K562 (cell line): ENCODE measurements around the gene RAE1. TPM values are rescaled to one million over a fixed set of nuclear protein-coding genes. Genes with fewer than 3 reads are reported as not detected.
A peak's percentile ranks its signal among the peaks of the same experiment; 100 is the strongest.

Source experiments
- KDM1A ChIP-seq, 2 experiments: fragments of 450-650 bp; IDR thresholded peaks; 2 replicates each; pipeline ENCODE4 v1.6.1; 2016; ENCODE audit warnings: mild to moderate bottlenecking in 2 of 2
- MYC ChIP-seq, 2 experiments: fragments of 250-450 bp in 1 of 2; sonication (Bioruptor Pico) in 1 of 2; IDR thresholded peaks; 2 replicates each; pipeline versions ENCODE4 v1.5.1 to v1.6.1; 2012 to 2021; ENCODE audit warnings: low read depth in 2 of 2, borderline replicate concordance in 1 of 2, improper control_type of control experiment in 1 of 2, low read length in 1 of 2, mild to moderate bottlenecking in 1 of 2, moderate library complexity in 1 of 2
- RB1 ChIP-seq: fragments of 450-650 bp; IDR thresholded peaks from 2 replicates; pipeline ENCODE4 v1.6.1; 2017; ENCODE audit warnings: low read depth, mild to moderate bottlenecking
- SMARCA5 ChIP-seq: fragments of 450-650 bp; IDR thresholded peaks from 2 replicates; pipeline ENCODE4 v1.6.1; 2016
- SPI1 ChIP-seq: IDR thresholded peaks from 2 replicates; pipeline ENCODE4 v1.6.1; 2011; ENCODE audit warnings: low read depth, low read length, control low read depth, borderline replicate concordance
- WHSC1 ChIP-seq: IDR thresholded peaks from one replicate; pipeline ENCODE4 v1.6.1; 2012; ENCODE audit warnings: low read length, control low read depth, inconsistent platforms
- polyA plus RNA-seq, 8 experiments: library from polyadenylated mRNA; depleted of rRNA in 4 of 8; stranded (reverse) in 5 of 8; unstranded in 3 of 8; fragments of >200 nt; fragmentation: Nextera tagmentation in 2 of 8; fragmentation: Illumina TruSeq in 1 of 8; extraction: Ambion mirVana in 2 of 8; extraction: Trizol in 1 of 8; gene quantifications; 2 replicates each; pipeline versions ENCODE4 v1.2.1 to v1.2.3, GENCODE V29; 2011 to 2014; ENCODE audit warnings: inconsistent platforms in 1 of 8, missing spikeins in 1 of 8
- total RNA-seq, 7 experiments: library from RNA; depleted of rRNA in 6 of 7; stranded (reverse); fragments of >200 nt in 6 of 7; fragmentation: Illumina TruSeq in 2 of 7; extraction: Trizol in 2 of 7; gene quantifications; 2 replicates each; pipeline versions ENCODE4 v1.2.1 to v1.2.3, GENCODE V29; 2011 to 2021; ENCODE audit warnings: low replicate concordance in 1 of 7
- TF ChIP-seq, protein P1 (sequence below): fragments of 450-650 bp; IDR thresholded peaks from 2 replicates; pipeline ENCODE4 v1.6.1; 2016; ENCODE audit warnings: mild to moderate bottlenecking, moderate library complexity
- TF ChIP-seq, protein P2 (sequence below): fragments of 250-450 bp; sonication (Bioruptor Pico); IDR thresholded peaks from 2 replicates; pipeline ENCODE4 v1.8.0; 2021; ENCODE audit warnings: moderate library complexity, mild to moderate bottlenecking, inconsistent platforms
- TF ChIP-seq, protein P3 (sequence below): fragments of 450-650 bp; IDR thresholded peaks from 2 replicates; pipeline ENCODE4 v1.6.1; 2017; ENCODE audit warnings: antibody characterized with exemption, mild to moderate bottlenecking
- TF ChIP-seq, protein P4 (sequence below): sonication (generic); formaldehyde crosslinking; IDR thresholded peaks from 2 replicates; pipeline ENCODE4 v1.9.0; 2022; ENCODE audit warnings: mild to moderate bottlenecking, missing genetic modification reagents

The RAE1 gene
- total and polyA plus RNA-seq, 9 of the 15 experiments (the other 6 are each of a cell fraction or from before 2014, with no cell fraction given), result 33.7 to 248 (median 77.7) TPM

DNA sequence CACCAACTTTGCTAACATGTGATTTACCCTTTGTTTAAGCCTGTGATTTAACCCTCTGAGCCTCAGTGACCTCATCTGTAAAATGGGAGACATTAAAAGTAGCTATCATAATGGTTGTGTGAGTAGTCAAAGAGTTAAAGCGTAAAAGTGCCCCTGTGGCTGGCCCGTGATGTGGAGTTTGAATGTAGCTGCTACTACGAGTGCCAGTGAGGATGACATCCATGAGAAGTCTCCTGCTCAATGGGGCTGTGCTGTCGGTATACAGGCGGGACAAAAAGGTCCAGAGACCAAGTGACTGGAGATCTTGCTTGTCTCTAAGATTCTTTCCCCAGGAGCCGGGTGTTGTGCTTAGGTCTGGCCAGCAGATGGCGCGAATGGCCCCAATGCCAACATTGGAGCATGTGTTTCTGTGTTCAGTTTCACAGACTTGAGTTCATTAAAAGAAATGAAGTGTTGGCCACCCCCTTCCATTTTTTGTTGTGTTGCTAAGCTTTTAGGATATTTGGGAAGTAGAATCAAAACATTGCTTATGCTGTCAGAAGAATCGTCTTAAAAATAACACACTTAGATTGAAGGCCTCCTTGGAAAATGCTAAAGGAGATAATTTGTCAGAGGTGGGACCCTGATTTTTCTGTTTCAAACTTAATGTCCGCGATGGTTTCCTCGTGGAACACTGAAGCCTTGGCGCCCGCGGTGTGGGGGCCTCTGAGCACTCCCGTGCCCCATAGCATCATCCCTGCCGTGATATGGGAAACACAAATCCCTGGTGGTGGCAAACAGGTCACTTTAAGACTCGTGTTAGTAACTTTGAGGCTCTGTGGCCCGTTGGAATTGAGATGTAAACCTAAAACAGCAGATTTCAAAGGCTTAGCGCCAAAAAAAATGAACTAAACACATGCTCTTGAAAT, 30.8 kb downstream of the RAE1 start (continued):
- TF ChIP-seq, protein P1, sequence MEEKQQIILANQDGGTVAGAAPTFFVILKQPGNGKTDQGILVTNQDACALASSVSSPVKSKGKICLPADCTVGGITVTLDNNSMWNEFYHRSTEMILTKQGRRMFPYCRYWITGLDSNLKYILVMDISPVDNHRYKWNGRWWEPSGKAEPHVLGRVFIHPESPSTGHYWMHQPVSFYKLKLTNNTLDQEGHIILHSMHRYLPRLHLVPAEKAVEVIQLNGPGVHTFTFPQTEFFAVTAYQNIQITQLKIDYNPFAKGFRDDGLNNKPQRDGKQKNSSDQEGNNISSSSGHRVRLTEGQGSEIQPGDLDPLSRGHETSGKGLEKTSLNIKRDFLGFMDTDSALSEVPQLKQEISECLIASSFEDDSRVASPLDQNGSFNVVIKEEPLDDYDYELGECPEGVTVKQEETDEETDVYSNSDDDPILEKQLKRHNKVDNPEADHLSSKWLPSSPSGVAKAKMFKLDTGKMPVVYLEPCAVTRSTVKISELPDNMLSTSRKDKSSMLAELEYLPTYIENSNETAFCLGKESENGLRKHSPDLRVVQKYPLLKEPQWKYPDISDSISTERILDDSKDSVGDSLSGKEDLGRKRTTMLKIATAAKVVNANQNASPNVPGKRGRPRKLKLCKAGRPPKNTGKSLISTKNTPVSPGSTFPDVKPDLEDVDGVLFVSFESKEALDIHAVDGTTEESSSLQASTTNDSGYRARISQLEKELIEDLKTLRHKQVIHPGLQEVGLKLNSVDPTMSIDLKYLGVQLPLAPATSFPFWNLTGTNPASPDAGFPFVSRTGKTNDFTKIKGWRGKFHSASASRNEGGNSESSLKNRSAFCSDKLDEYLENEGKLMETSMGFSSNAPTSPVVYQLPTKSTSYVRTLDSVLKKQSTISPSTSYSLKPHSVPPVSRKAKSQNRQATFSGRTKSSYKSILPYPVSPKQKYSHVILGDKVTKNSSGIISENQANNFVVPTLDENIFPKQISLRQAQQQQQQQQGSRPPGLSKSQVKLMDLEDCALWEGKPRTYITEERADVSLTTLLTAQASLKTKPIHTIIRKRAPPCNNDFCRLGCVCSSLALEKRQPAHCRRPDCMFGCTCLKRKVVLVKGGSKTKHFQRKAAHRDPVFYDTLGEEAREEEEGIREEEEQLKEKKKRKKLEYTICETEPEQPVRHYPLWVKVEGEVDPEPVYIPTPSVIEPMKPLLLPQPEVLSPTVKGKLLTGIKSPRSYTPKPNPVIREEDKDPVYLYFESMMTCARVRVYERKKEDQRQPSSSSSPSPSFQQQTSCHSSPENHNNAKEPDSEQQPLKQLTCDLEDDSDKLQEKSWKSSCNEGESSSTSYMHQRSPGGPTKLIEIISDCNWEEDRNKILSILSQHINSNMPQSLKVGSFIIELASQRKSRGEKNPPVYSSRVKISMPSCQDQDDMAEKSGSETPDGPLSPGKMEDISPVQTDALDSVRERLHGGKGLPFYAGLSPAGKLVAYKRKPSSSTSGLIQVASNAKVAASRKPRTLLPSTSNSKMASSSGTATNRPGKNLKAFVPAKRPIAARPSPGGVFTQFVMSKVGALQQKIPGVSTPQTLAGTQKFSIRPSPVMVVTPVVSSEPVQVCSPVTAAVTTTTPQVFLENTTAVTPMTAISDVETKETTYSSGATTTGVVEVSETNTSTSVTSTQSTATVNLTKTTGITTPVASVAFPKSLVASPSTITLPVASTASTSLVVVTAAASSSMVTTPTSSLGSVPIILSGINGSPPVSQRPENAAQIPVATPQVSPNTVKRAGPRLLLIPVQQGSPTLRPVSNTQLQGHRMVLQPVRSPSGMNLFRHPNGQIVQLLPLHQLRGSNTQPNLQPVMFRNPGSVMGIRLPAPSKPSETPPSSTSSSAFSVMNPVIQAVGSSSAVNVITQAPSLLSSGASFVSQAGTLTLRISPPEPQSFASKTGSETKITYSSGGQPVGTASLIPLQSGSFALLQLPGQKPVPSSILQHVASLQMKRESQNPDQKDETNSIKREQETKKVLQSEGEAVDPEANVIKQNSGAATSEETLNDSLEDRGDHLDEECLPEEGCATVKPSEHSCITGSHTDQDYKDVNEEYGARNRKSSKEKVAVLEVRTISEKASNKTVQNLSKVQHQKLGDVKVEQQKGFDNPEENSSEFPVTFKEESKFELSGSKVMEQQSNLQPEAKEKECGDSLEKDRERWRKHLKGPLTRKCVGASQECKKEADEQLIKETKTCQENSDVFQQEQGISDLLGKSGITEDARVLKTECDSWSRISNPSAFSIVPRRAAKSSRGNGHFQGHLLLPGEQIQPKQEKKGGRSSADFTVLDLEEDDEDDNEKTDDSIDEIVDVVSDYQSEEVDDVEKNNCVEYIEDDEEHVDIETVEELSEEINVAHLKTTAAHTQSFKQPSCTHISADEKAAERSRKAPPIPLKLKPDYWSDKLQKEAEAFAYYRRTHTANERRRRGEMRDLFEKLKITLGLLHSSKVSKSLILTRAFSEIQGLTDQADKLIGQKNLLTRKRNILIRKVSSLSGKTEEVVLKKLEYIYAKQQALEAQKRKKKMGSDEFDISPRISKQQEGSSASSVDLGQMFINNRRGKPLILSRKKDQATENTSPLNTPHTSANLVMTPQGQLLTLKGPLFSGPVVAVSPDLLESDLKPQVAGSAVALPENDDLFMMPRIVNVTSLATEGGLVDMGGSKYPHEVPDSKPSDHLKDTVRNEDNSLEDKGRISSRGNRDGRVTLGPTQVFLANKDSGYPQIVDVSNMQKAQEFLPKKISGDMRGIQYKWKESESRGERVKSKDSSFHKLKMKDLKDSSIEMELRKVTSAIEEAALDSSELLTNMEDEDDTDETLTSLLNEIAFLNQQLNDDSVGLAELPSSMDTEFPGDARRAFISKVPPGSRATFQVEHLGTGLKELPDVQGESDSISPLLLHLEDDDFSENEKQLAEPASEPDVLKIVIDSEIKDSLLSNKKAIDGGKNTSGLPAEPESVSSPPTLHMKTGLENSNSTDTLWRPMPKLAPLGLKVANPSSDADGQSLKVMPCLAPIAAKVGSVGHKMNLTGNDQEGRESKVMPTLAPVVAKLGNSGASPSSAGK, result peak; percentile 74
- TF ChIP-seq KDM1A (IDR thresholded peaks at IDR 0.05) (peak; percentile 68 to 72; a peak in 3 of 4 replicates), RB1 (peak; percentile 39; the same call in 1 of the 2 replicates), WHSC1 (no peak), SMARCA5 (peak; percentile 75; the same call in 1 of the 2 replicates), SPI1 (no peak), MYC (IDR thresholded peaks at IDR 0.05; ENCODE audit: low read depth, low read length) (peak; percentile 88), MYC (CRISPR knock-in tag; IDR thresholded peaks at IDR 0.05; ENCODE audit: borderline replicate concordance, low read depth) (no peak)
- TF ChIP-seq, protein P2, sequence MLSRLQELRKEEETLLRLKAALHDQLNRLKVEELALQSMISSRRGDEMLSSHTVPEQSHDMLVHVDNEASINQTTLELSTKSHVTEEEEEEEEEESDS (CRISPR knock-in tag), result no peak
- TF ChIP-seq, protein P3, sequence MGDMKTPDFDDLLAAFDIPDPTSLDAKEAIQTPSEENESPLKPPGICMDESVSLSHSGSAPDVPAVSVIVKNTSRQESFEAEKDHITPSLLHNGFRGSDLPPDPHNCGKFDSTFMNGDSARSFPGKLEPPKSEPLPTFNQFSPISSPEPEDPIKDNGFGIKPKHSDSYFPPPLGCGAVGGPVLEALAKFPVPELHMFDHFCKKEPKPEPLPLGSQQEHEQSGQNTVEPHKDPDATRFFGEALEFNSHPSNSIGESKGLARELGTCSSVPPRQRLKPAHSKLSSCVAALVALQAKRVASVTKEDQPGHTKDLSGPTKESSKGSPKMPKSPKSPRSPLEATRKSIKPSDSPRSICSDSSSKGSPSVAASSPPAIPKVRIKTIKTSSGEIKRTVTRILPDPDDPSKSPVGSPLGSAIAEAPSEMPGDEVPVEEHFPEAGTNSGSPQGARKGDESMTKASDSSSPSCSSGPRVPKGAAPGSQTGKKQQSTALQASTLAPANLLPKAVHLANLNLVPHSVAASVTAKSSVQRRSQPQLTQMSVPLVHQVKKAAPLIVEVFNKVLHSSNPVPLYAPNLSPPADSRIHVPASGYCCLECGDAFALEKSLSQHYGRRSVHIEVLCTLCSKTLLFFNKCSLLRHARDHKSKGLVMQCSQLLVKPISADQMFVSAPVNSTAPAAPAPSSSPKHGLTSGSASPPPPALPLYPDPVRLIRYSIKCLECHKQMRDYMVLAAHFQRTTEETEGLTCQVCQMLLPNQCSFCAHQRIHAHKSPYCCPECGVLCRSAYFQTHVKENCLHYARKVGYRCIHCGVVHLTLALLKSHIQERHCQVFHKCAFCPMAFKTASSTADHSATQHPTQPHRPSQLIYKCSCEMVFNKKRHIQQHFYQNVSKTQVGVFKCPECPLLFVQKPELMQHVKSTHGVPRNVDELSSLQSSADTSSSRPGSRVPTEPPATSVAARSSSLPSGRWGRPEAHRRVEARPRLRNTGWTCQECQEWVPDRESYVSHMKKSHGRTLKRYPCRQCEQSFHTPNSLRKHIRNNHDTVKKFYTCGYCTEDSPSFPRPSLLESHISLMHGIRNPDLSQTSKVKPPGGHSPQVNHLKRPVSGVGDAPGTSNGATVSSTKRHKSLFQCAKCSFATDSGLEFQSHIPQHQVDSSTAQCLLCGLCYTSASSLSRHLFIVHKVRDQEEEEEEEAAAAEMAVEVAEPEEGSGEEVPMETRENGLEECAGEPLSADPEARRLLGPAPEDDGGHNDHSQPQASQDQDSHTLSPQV, result peak; percentile 82
- TF ChIP-seq, protein P4, sequence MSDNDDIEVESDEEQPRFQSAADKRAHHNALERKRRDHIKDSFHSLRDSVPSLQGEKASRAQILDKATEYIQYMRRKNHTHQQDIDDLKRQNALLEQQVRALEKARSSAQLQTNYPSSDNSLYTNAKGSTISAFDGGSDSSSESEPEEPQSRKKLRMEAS (CRISPR knock-in tag), result peak; percentile 75
